HepG2 (cell line): ENCODE measurements around the gene CD248. TPM values are rescaled to one million over a fixed set of nuclear protein-coding genes. Genes with fewer than 3 reads are reported as not detected.

Source experiments
- ARNTL ChIP-seq: sonication (generic); formaldehyde crosslinking; IDR thresholded peaks from 2 replicates; pipeline ENCODE4 v1.4.0; 2020; ENCODE audit warnings: mild to moderate bottlenecking, missing genetic modification reagents
- ATF1 ChIP-seq: IDR thresholded peaks from 2 replicates; pipeline ENCODE4 v1.6.1; 2016; ENCODE audit warnings: mild to moderate bottlenecking, control low read depth
- CC2D1A ChIP-seq: sonication (generic); formaldehyde crosslinking; IDR thresholded peaks from 2 replicates; pipeline ENCODE4 v1.8.1; 2023; ENCODE audit warnings: mild to moderate bottlenecking, missing genetic modification reagents
- CCAR2 ChIP-seq: fragments of 200-400 bp; formaldehyde crosslinking; optimal IDR thresholded peaks from 2 replicates; pipeline ENCODE3; 2018; ENCODE audit warnings: low read depth, mild to moderate bottlenecking, low read length, moderate library complexity
- CENPBD1 ChIP-seq: sonication (generic); formaldehyde crosslinking; IDR thresholded peaks from 2 replicates; pipeline ENCODE4 v1.8.0; 2022; ENCODE audit warnings: missing genetic modification reagents, low read depth, mild to moderate bottlenecking, borderline replicate concordance
- E2F1 ChIP-seq: sonication (generic); formaldehyde crosslinking; IDR thresholded peaks from 2 replicates; pipeline ENCODE4 v1.5.0; 2020; ENCODE audit warnings: missing genetic modification reagents
- FOXA3 ChIP-seq: IDR thresholded peaks from 2 replicates; pipeline ENCODE4 v1.6.1; 2016; ENCODE audit warnings: missing genetic modification reagents, missing compliant biosample characterization
- FOXM1 ChIP-seq: sonication (generic); formaldehyde crosslinking; IDR thresholded peaks from 2 replicates; pipeline ENCODE4 v1.5.0; 2020; ENCODE audit warnings: missing genetic modification reagents
- KLF9 ChIP-seq: IDR thresholded peaks from 2 replicates; pipeline ENCODE4 v1.6.1; 2016; ENCODE audit warnings: low read depth
- LCORL ChIP-seq, 2 experiments: fragments of 450-650 bp in 1 of 2; sonication (generic) in 1 of 2; formaldehyde crosslinking in 1 of 2; IDR thresholded peaks; 2 replicates each; pipeline versions ENCODE4 v1.5.0 to v1.6.1; 2017 to 2020; ENCODE audit warnings: antibody characterized with exemption in 1 of 2, missing genetic modification reagents in 1 of 2
- MED1 ChIP-seq: sonication (generic); formaldehyde crosslinking; IDR thresholded peaks from 2 replicates; pipeline ENCODE4 v1.4.0; 2020; ENCODE audit warnings: missing genetic modification reagents
- PHF20 ChIP-seq: sonication (generic); formaldehyde crosslinking; IDR thresholded peaks from 2 replicates; pipeline ENCODE4 v1.5.0; 2020; ENCODE audit warnings: mild to moderate bottlenecking, missing genetic modification reagents
- SNAI1 ChIP-seq: sonication (generic); formaldehyde crosslinking; IDR thresholded peaks from 2 replicates; pipeline ENCODE4 v1.5.0; 2020; ENCODE audit warnings: mild to moderate bottlenecking, missing genetic modification reagents, borderline replicate concordance
- SP1 ChIP-seq, 2 experiments: fragments of 450-650 bp in 1 of 2; sonication (generic) in 1 of 2; formaldehyde crosslinking in 1 of 2; IDR thresholded peaks; 2 replicates each; pipeline versions ENCODE4 v1.4.0 to v1.6.1; 2016 to 2020; ENCODE audit warnings: missing genetic modification reagents in 1 of 2
- SRF ChIP-seq: IDR thresholded peaks from 2 replicates; pipeline ENCODE4 v1.6.1; 2011; ENCODE audit warnings: mild to moderate bottlenecking, low read depth, low read length, moderate library complexity
- SRSF1 ChIP-seq: fragments of 200-400 bp; formaldehyde crosslinking; optimal IDR thresholded peaks from 2 replicates; pipeline ENCODE3; 2017; ENCODE audit warnings: mild to moderate bottlenecking, low read depth, low read length, moderate library complexity
- WIZ ChIP-seq: sonication (generic); formaldehyde crosslinking; IDR thresholded peaks from 2 replicates; pipeline ENCODE4 v1.5.1; 2020; ENCODE audit warnings: mild to moderate bottlenecking, missing genetic modification reagents
- YEATS2 ChIP-seq: sonication (generic); formaldehyde crosslinking; IDR thresholded peaks from 2 replicates; pipeline ENCODE4 v1.4.0; 2020; ENCODE audit warnings: missing genetic modification reagents, borderline replicate concordance
- ZBTB7A ChIP-seq: sonication (generic); formaldehyde crosslinking; IDR thresholded peaks from 2 replicates; pipeline ENCODE4 v1.8.0; 2022; ENCODE audit warnings: mild to moderate bottlenecking, missing genetic modification reagents
- ZFY ChIP-seq: sonication (generic); formaldehyde crosslinking; IDR thresholded peaks from 2 replicates; pipeline ENCODE4 v1.4.0; 2020; ENCODE audit warnings: missing genetic modification reagents
- ZNF230 ChIP-seq: sonication (generic); formaldehyde crosslinking; IDR thresholded peaks from 2 replicates; pipeline ENCODE4 v1.4.0; 2020; ENCODE audit warnings: mild to moderate bottlenecking, missing genetic modification reagents
- ZNF275 ChIP-seq: sonication (generic); formaldehyde crosslinking; IDR thresholded peaks from 2 replicates; pipeline ENCODE4 v1.8.0; 2022; ENCODE audit warnings: missing genetic modification reagents, mild to moderate bottlenecking, inconsistent platforms, borderline replicate concordance
- ZNF3 ChIP-seq: IDR thresholded peaks from 2 replicates; pipeline ENCODE4 v1.7.0; 2017; ENCODE audit warnings: inconsistent platforms
- ZNF30 ChIP-seq: sonication (generic); formaldehyde crosslinking; IDR thresholded peaks from 2 replicates; pipeline ENCODE4 v1.5.0; 2020; ENCODE audit warnings: mild to moderate bottlenecking, missing genetic modification reagents
- ZNF350 ChIP-seq: sonication (generic); formaldehyde crosslinking; IDR thresholded peaks from 2 replicates; pipeline ENCODE4 v1.4.0; 2020; ENCODE audit warnings: mild to moderate bottlenecking, low read depth, missing genetic modification reagents, borderline replicate concordance
- ZNF556 ChIP-seq: sonication (generic); formaldehyde crosslinking; IDR thresholded peaks from 2 replicates; pipeline ENCODE4 v1.4.0; 2020; ENCODE audit warnings: mild to moderate bottlenecking, missing genetic modification reagents, borderline replicate concordance
- ZNF639 ChIP-seq: conservative IDR thresholded peaks from 2 replicates; pipeline ENCODE4 v1.6.1; 2018; ENCODE audit warnings: missing genetic modification reagents
- ZNF761 ChIP-seq: sonication (generic); formaldehyde crosslinking; conservative IDR thresholded peaks from 2 replicates; pipeline ENCODE4 v1.4.0; 2020; ENCODE audit warnings: mild to moderate bottlenecking, missing genetic modification reagents
- polyA plus RNA-seq, 8 experiments: library from polyadenylated mRNA; depleted of rRNA in 3 of 8; stranded (reverse) in 7 of 8; unstranded in 1 of 8; fragments of >200 nt; fragmentation: Illumina TruSeq in 4 of 8; extraction: Trizol in 4 of 8; gene quantifications; 2 replicates each; pipeline versions ENCODE4 v1.2.1 to v1.2.3, GENCODE V29; 2011 to 2016; ENCODE audit warnings: low read depth in 4 of 8, missing spikeins in 1 of 8, mixed read lengths in 1 of 8; ENCODE audit not compliant: insufficient read depth in 1 of 8
- total RNA-seq, 5 experiments: library from RNA; depleted of rRNA; stranded (reverse); fragments of >200 nt; fragmentation: Illumina TruSeq; extraction: Trizol; gene quantifications; 2 replicates each; pipeline ENCODE4 v1.2.3, GENCODE V29; 2016; ENCODE audit warnings: low read depth in 1 of 5

Gene CD248
- total and polyA plus RNA-seq, 2 of the 13 experiments (the other 11 are each of a cell fraction or from before 2014, with no cell fraction given) = 0.25 to 0.35 TPM

GRCh38 chr11:66312549-66313320, 4.1 kb downstream of the CD248 start (continued):
- TF ChIP-seq ZNF761 (CRISPR knock-in tag) (no peak), CENPBD1 (CRISPR knock-in tag) (no peak), ATF1 (CRISPR knock-in tag) (no peak), ZNF556 (CRISPR knock-in tag) (no peak), FOXM1 (CRISPR knock-in tag) (no peak), CC2D1A (CRISPR knock-in tag) (no peak), KLF9 (no peak), E2F1 (peak; percentile 48; the same call in 1 of the 2 replicates), ZNF30 (CRISPR knock-in tag) (no peak), MED1 (peak; percentile 55), ARNTL (CRISPR knock-in tag) (no peak), FOXA3 (CRISPR knock-in tag) (no peak), CCAR2 (no peak), LCORL (IDR thresholded peaks at IDR 0.05) (0 out of 2 replicates have a peak, but pooled peaks have one; percentile 31), LCORL (CRISPR knock-in tag; IDR thresholded peaks at IDR 0.05) (no peak), ZFY (CRISPR knock-in tag) (peak; percentile 82), SP1 (IDR thresholded peaks at IDR 0.05) (no peak), SP1 (CRISPR knock-in tag; IDR thresholded peaks at IDR 0.05) (0 out of 2 replicates have a peak, but pooled peaks have one; percentile 25), ZNF275 (no peak), ZBTB7A (no peak), SRSF1 (no peak), WIZ (CRISPR knock-in tag) (no peak; the same call in 1 of the 2 replicates), PHF20 (CRISPR knock-in tag) (no peak), YEATS2 (CRISPR knock-in tag) (no peak), ZNF230 (CRISPR knock-in tag) (no peak), SNAI1 (no peak), ZNF350 (CRISPR knock-in tag) (no peak), SRF (no peak), ZNF3 (CRISPR knock-in tag) (no peak), ZNF639 (no peak)
